KBM-7 (cell line): ENCODE results near the gene IRF3.
"Not testable (repeated sequence)": the region's sequence is repeated elsewhere in the genome, so short reads cannot be mapped to it uniquely, and the experiment has no call there.

Experiments used
- DNase-seq: peaks from one replicate; pipeline ENCODE4 v3.0.0-alpha.2; 2015
- in situ Hi-C: fragments of 300-500 bp; cut with MboI; formaldehyde crosslinking; loops from 2 replicates; pipeline ENCODE4 v1.14.3; 2020; ENCODE audit warnings: low sequenced_read_pairs, low pct_unique_long_range_greater_than_20kb, mixed read lengths

Gene IRF3

GRCh38 chr19:49632576-49632975 lies 33.1 kb downstream of the IRF3 start:
- in situ Hi-C loops: no loop called here
- no peak for DNase-seq

GRCh38 chr19:49631610-49632192 lies 34.0 kb downstream of the IRF3 start:
- no peak for DNase-seq
- in situ Hi-C loops: no loop called here

GRCh38 chr19:49631014-49631588 lies 34.6 kb downstream of the IRF3 start:
- DNase-seq: no peak
- in situ Hi-C loops: no loop called here

GRCh38 chr19:49629659-49630058 lies 36.0 kb downstream of the IRF3 start:
- in situ Hi-C loops: no loop called here
- no peak for DNase-seq

- in situ Hi-C loops: no loop called here
- DNase-seq: no peak
Observed at GRCh38 chr19:49626226-49626625, 39.4 kb downstream of the IRF3 start.

- in situ Hi-C loops: no loop called here
- no peak for DNase-seq
Observed at GRCh38 chr19:49624967-49625910, 40.4 kb downstream of the IRF3 start.

GRCh38 chr19:49617860-49618259 lies 47.8 kb downstream of the IRF3 start:
- in situ Hi-C loops, DNase-seq: not testable (repeated sequence)

- no peak for DNase-seq
- in situ Hi-C loops: no loop called here
Observed at GRCh38 chr19:49616945-49617344, 48.7 kb downstream of the IRF3 start.

GRCh38 chr19:49616532-49616931 lies 49.1 kb downstream of the IRF3 start:
- in situ Hi-C loops: no loop called here
- no peak for DNase-seq

GRCh38 chr19:49615861-49616260 lies 49.8 kb downstream of the IRF3 start:
- in situ Hi-C loops: no loop called here
- no peak for DNase-seq

GRCh38 chr19:49614096-49614833 lies 51.4 kb downstream of the IRF3 start:
- in situ Hi-C loops: no loop called here
- DNase-seq: no peak

GRCh38 chr19:49613374-49613773 lies 52.3 kb downstream of the IRF3 start:
- no peak for DNase-seq
- in situ Hi-C loops: no loop called here
